ENCODE data around the gene DPYSL5.
A peak's percentile ranks its signal among the peaks of the same experiment; 100 is the strongest.

DPYSL5 gene

GRCh38 chr2:26970244-26970927, 122.5 kb downstream of the DPYSL5 start, which contains the start of gene MAPRE3:
Gene MAPRE3, plus strand, starts transcription at chr2:26970637. Its CDS starts 51,582 bp downstream, at chr2:27022219.
- peaks cover 0 to 25% (median 17%) of the 10 kb centered on the region in 4 experiments for H3K4me1 ChIP-seq (ENCODE audit: control extremely low read depth in 1 of 4, control insufficient read depth in 4 of 4, insufficient read depth in 4 of 4, low read length in 3 of 4)
- DNase-seq, result peak; percentile 86 to 95 (median 93)
- ChIA-PET CTCF (interaction anchor here (0.7 to 14.2 kb wide), 3 partner anchors 12 to 75 kb away, joined by 4 to 319 read pairs (median 25); no protein-coding TSS in a partner anchor), POLR2A (no interaction called here)
- peak within 1 kb of the TSS; percentile 4 to 78 (median 64) for H3K4me3 ChIP-seq (ENCODE audit: control insufficient read depth in 1 of 7, extremely low read depth in 1 of 7, insufficient read depth in 4 of 7, low read depth in 2 of 7, low read length in 6 of 7)
- peaks cover 0 to 32% (median 0%) of the 10 kb centered on the region in 5 experiments for H3K27me3 ChIP-seq (replicated peaks in 2 of 5; ENCODE audit: control insufficient read depth in 4 of 5, insufficient read depth in 5 of 5, low read length in 4 of 5)
- WGBS (ENCODE audit: insufficient coverage), result 0% methylated on average over 50 of the region's 69 CpGs
- H3K36me3 ChIP-seq (ENCODE audit: control insufficient read depth in 4 of 4, insufficient read depth in 4 of 4, low read length in 3 of 4), result no peaks in the 10 kb centered on the region
- H3K9me3 ChIP-seq (ENCODE audit: control extremely low read depth in 1 of 5, control insufficient read depth in 4 of 5, insufficient read depth in 2 of 5, low read depth in 1 of 5, low read length in 4 of 5), result no peaks in the 10 kb centered on the region
- peak within 1 kb of the TSS in 1 of 2 experiments; percentile 31 for H3K27ac ChIP-seq (ENCODE audit: insufficient read depth in 1 of 2, low read depth in 1 of 2, low read length in 2 of 2, poor library complexity in 1 of 2, severe bottlenecking in 2 of 2)

GRCh38 chr2:26970928-26971627, 123.1 kb downstream of the DPYSL5 start:
- no peaks in the 10 kb centered on the region for H3K36me3 ChIP-seq (ENCODE audit: control insufficient read depth in 4 of 4, insufficient read depth in 4 of 4, low read length in 3 of 4)

GRCh38 chr2:26971911-26972786, 124.2 kb downstream of the DPYSL5 start:
- Histone ChIP-seq H3K36me3 (ENCODE audit: control insufficient read depth in 4 of 4, insufficient read depth in 4 of 4, low read length in 3 of 4) (no peaks in the 10 kb centered on the region), H3K9me3 (ENCODE audit: control extremely low read depth in 1 of 5, control insufficient read depth in 4 of 5, insufficient read depth in 2 of 5, low read depth in 1 of 5, low read length in 4 of 5) (no peaks in the 10 kb centered on the region), H3K27me3 (replicated peaks in 2 of 5; ENCODE audit: control insufficient read depth in 4 of 5, insufficient read depth in 5 of 5, low read length in 4 of 5) (peaks cover 0 to 32% (median 0%) of the 10 kb centered on the region in 5 experiments), H3K4me3 (ENCODE audit: control insufficient read depth in 1 of 7, extremely low read depth in 1 of 7, insufficient read depth in 4 of 7, low read depth in 2 of 7, low read length in 6 of 7) (no peak overlapping the region), H3K27ac (ENCODE audit: insufficient read depth in 1 of 2, low read depth in 1 of 2, low read length in 2 of 2, poor library complexity in 1 of 2, severe bottlenecking in 2 of 2) (peak overlapping the region in 1 of 2 experiments; percentile 31), H3K4me1 (ENCODE audit: control extremely low read depth in 1 of 4, control insufficient read depth in 4 of 4, insufficient read depth in 4 of 4, low read length in 3 of 4) (peaks cover 0 to 25% (median 17%) of the 10 kb centered on the region in 4 experiments)
- CTCF ChIA-PET, result interaction anchor here (0.7 to 1.2 kb wide), 6 partner anchors 10 to 125 kb away, joined by 3 to 4 read pairs (median 3); no protein-coding TSS in a partner anchor
- 100% methylated on average over 9 of the region's 9 CpGs for WGBS (ENCODE audit: insufficient coverage)
- POLR2A ChIA-PET, result interaction anchor here (1.2 kb wide), 1 partner anchor 10 kb away, joined by 4 read pairs; no protein-coding TSS in a partner anchor
- no peak for DNase-seq

More at GRCh38 chr2:26970928-26971627, 123.1 kb downstream of the DPYSL5 start:
- peak in 2 of 3 donors; percentile 47 to 54 for DNase-seq
- peak overlapping the region in 4 of 7 experiments; percentile 60 to 78 (median 74) for H3K4me3 ChIP-seq (ENCODE audit: control insufficient read depth in 1 of 7, extremely low read depth in 1 of 7, insufficient read depth in 4 of 7, low read depth in 2 of 7, low read length in 6 of 7)
- ChIA-PET POLR2A (interaction anchor here (1.2 kb wide), 1 partner anchor 11 kb away, joined by 4 read pairs; no protein-coding TSS in a partner anchor), CTCF (interaction anchor here (0.6 to 1.2 kb wide), 7 partner anchors 9 to 1437 kb away, joined by 3 to 4 read pairs (median 3); no protein-coding TSS in a partner anchor)
- H3K27ac ChIP-seq (ENCODE audit: insufficient read depth in 1 of 2, low read depth in 1 of 2, low read length in 2 of 2, poor library complexity in 1 of 2, severe bottlenecking in 2 of 2), result peak overlapping the region in 1 of 2 experiments; percentile 31
- no peaks in the 10 kb centered on the region for H3K9me3 ChIP-seq (ENCODE audit: control extremely low read depth in 1 of 5, control insufficient read depth in 4 of 5, insufficient read depth in 2 of 5, low read depth in 1 of 5, low read length in 4 of 5)
- WGBS (ENCODE audit: insufficient coverage), result 7% methylated on average over 30 of the region's 34 CpGs
- peaks cover 0 to 25% (median 17%) of the 10 kb centered on the region in 4 experiments for H3K4me1 ChIP-seq (ENCODE audit: control extremely low read depth in 1 of 4, control insufficient read depth in 4 of 4, insufficient read depth in 4 of 4, low read length in 3 of 4)
- peaks cover 0 to 32% (median 0%) of the 10 kb centered on the region in 5 experiments for H3K27me3 ChIP-seq (replicated peaks in 2 of 5; ENCODE audit: control insufficient read depth in 4 of 5, insufficient read depth in 5 of 5, low read length in 4 of 5)

- DNase-seq, result peak in 1 of 3 donors; percentile 21
- Histone ChIP-seq H3K27ac (ENCODE audit: insufficient read depth in 1 of 2, low read depth in 1 of 2, low read length in 2 of 2, poor library complexity in 1 of 2, severe bottlenecking in 2 of 2) (no peak overlapping the region), H3K9me3 (ENCODE audit: control extremely low read depth in 1 of 5, control insufficient read depth in 4 of 5, insufficient read depth in 2 of 5, low read depth in 1 of 5, low read length in 4 of 5) (no peaks in the 10 kb centered on the region), H3K36me3 (ENCODE audit: control insufficient read depth in 4 of 4, insufficient read depth in 4 of 4, low read length in 3 of 4) (no peaks in the 10 kb centered on the region), H3K27me3 (replicated peaks in 2 of 5; ENCODE audit: control insufficient read depth in 4 of 5, insufficient read depth in 5 of 5, low read length in 4 of 5) (peaks cover 0 to 22% (median 0%) of the 10 kb centered on the region in 5 experiments), H3K4me3 (ENCODE audit: control insufficient read depth in 1 of 7, extremely low read depth in 1 of 7, insufficient read depth in 4 of 7, low read depth in 2 of 7, low read length in 6 of 7) (no peak overlapping the region), H3K4me1 (ENCODE audit: control extremely low read depth in 1 of 4, control insufficient read depth in 4 of 4, insufficient read depth in 4 of 4, low read length in 3 of 4) (peaks cover 0 to 32% (median 21%) of the 10 kb centered on the region in 4 experiments)
- WGBS (ENCODE audit: insufficient coverage), result 87% methylated on average over 3 of the region's 5 CpGs
- CTCF ChIA-PET, result interaction anchor here (2.6 kb wide), 1 partner anchor 12 kb away, joined by 7 read pairs; no protein-coding TSS in a partner anchor
- POLR2A ChIA-PET, result no interaction called here
Observed at GRCh38 chr2:26974352-26974751, 126.4 kb downstream of the DPYSL5 start.

GRCh38 chr2:26975102-26975501, 127.2 kb downstream of the DPYSL5 start:
- Histone ChIP-seq H3K4me3 (ENCODE audit: control insufficient read depth in 1 of 7, extremely low read depth in 1 of 7, insufficient read depth in 4 of 7, low read depth in 2 of 7, low read length in 6 of 7) (no peak overlapping the region), H3K36me3 (ENCODE audit: control insufficient read depth in 4 of 4, insufficient read depth in 4 of 4, low read length in 3 of 4) (no peaks in the 10 kb centered on the region), H3K27me3 (replicated peaks in 2 of 5; ENCODE audit: control insufficient read depth in 4 of 5, insufficient read depth in 5 of 5, low read length in 4 of 5) (peaks cover 0 to 20% (median 0%) of the 10 kb centered on the region in 5 experiments), H3K9me3 (ENCODE audit: control extremely low read depth in 1 of 5, control insufficient read depth in 4 of 5, insufficient read depth in 2 of 5, low read depth in 1 of 5, low read length in 4 of 5) (no peaks in the 10 kb centered on the region), H3K27ac (ENCODE audit: insufficient read depth in 1 of 2, low read depth in 1 of 2, low read length in 2 of 2, poor library complexity in 1 of 2, severe bottlenecking in 2 of 2) (no peak overlapping the region), H3K4me1 (ENCODE audit: control extremely low read depth in 1 of 4, control insufficient read depth in 4 of 4, insufficient read depth in 4 of 4, low read length in 3 of 4) (peaks cover 0 to 27% (median 19%) of the 10 kb centered on the region in 4 experiments)
- CTCF ChIA-PET, result interaction anchor here (0.7 to 2.6 kb wide), 7 partner anchors 9 to 42 kb away, joined by 3 to 8 read pairs (median 5); no protein-coding TSS in a partner anchor
- POLR2A ChIA-PET, result no interaction called here
- DNase-seq, result peak in 2 of 3 donors; percentile 78
- WGBS (ENCODE audit: insufficient coverage), result 0% methylated on average over 2 of the region's 2 CpGs

GRCh38 chr2:26975656-26976055, 127.7 kb downstream of the DPYSL5 start:
- Histone ChIP-seq H3K4me1 (ENCODE audit: control extremely low read depth in 1 of 4, control insufficient read depth in 4 of 4, insufficient read depth in 4 of 4, low read length in 3 of 4) (peaks cover 0 to 23% (median 15%) of the 10 kb centered on the region in 4 experiments), H3K4me3 (ENCODE audit: control insufficient read depth in 1 of 7, extremely low read depth in 1 of 7, insufficient read depth in 4 of 7, low read depth in 2 of 7, low read length in 6 of 7) (no peak overlapping the region), H3K27ac (ENCODE audit: insufficient read depth in 1 of 2, low read depth in 1 of 2, low read length in 2 of 2, poor library complexity in 1 of 2, severe bottlenecking in 2 of 2) (no peak overlapping the region), H3K36me3 (ENCODE audit: control insufficient read depth in 4 of 4, insufficient read depth in 4 of 4, low read length in 3 of 4) (no peaks in the 10 kb centered on the region), H3K9me3 (ENCODE audit: control extremely low read depth in 1 of 5, control insufficient read depth in 4 of 5, insufficient read depth in 2 of 5, low read depth in 1 of 5, low read length in 4 of 5) (no peaks in the 10 kb centered on the region), H3K27me3 (replicated peaks in 2 of 5; ENCODE audit: control insufficient read depth in 4 of 5, insufficient read depth in 5 of 5, low read length in 4 of 5) (peaks cover 0 to 19% (median 0%) of the 10 kb centered on the region in 5 experiments)
- WGBS (ENCODE audit: insufficient coverage), result 100% methylated on average over 1 of the region's 1 CpG
- ChIA-PET POLR2A (no interaction called here), CTCF (interaction anchor here (0.7 to 2.6 kb wide), 10 partner anchors 9 to 72 kb away, joined by 3 to 8 read pairs (median 5); no protein-coding TSS in a partner anchor)
- DNase-seq, result no peak
